Smooth muscle cell (in vitro differentiated cells): ENCODE results near the gene DKK2. TPM values are rescaled to one million over a fixed set of nuclear protein-coding genes. Genes with fewer than 3 reads are reported as not detected.

Source experiments
- DNase-seq: peaks from one replicate; lab custom pipeline; 2025; ENCODE audit not compliant: unreplicated experiment; lab: John Stamatoyannopoulos, UW
- H2AFZ ChIP-seq: fragments of 200-600 bp; sonication (generic); 2 replicates; pipeline ENCODE4 v1.6.0; 2016; ENCODE audit warnings: antibody characterized with exemption, low read depth, mild to moderate bottlenecking
- H3F3A ChIP-seq: fragments of 200-600 bp; sonication (generic); 2 replicates; pipeline ENCODE4 v1.6.0; 2017; ENCODE audit warnings: antibody characterized with exemption, low read depth
- H3K27ac ChIP-seq: fragments of 200-600 bp; sonication (generic); 2 replicates; pipeline ENCODE4 v1.5.1; 2016; ENCODE audit warnings: low read depth, mild to moderate bottlenecking
- H3K27me3 ChIP-seq: fragments of 200-600 bp; sonication (generic); 2 replicates; pipeline ENCODE4 v1.6.1; 2016; ENCODE audit warnings: low read depth, mild to moderate bottlenecking
- H3K36me3 ChIP-seq: fragments of 200-600 bp; sonication (generic); 2 replicates; pipeline ENCODE4 v1.5.1; 2016; ENCODE audit warnings: low read depth
- H3K4me1 ChIP-seq: fragments of 200-600 bp; sonication (generic); 2 replicates; pipeline ENCODE4 v1.5.1; 2016; ENCODE audit warnings: low read depth
- H3K4me2 ChIP-seq: fragments of 200-600 bp; sonication (generic); 2 replicates; pipeline ENCODE4 v1.6.0; 2016; ENCODE audit warnings: mild to moderate bottlenecking
- H3K4me3 ChIP-seq: fragments of 200-600 bp; sonication (generic); 2 replicates; pipeline ENCODE4 v1.5.1; 2016; ENCODE audit warnings: mild to moderate bottlenecking
- H3K79me2 ChIP-seq: fragments of 200-600 bp; sonication (generic); 2 replicates; pipeline ENCODE4 v1.6.0; 2016; ENCODE audit warnings: low read depth, mild to moderate bottlenecking
- H3K9ac ChIP-seq: fragments of 200-600 bp; sonication (generic); 2 replicates; pipeline ENCODE4 v1.6.0; 2016; ENCODE audit warnings: low read depth
- H3K9me3 ChIP-seq: fragments of 200-600 bp; sonication (generic); replicated peaks from 2 replicates; pipeline ENCODE4 v1.5.1; 2016; ENCODE audit warnings: low read depth
- H4K20me1 ChIP-seq: fragments of 200-600 bp; sonication (generic); 2 replicates; pipeline ENCODE4 v1.6.0; 2016; ENCODE audit warnings: low read depth
- WGBS: methylation state at CpG from one replicate; pipeline ENCODE4 v1.1.7; 2016; ENCODE audit warnings: low lambda C conversion rate; 5-methylcytosine and 5-hydroxymethylcytosine counted together
- polyA plus RNA-seq: library from polyadenylated mRNA; unstranded; fragments of >200 nt; fragmentation: Nextera tagmentation; extraction: Ambion mirVana; gene quantifications from 2 replicates; pipeline ENCODE4 v1.2.1, GENCODE V29; 2016
- total RNA-seq: library from RNA; depleted of rRNA; stranded (reverse); fragments of >200 nt; gene quantifications from 2 replicates; pipeline ENCODE4 v1.2.3, GENCODE V29; 2014
- TF ChIP-seq, protein P1 (sequence below): fragments of 200-600 bp; sonication (generic); IDR thresholded peaks from 2 replicates; pipeline ENCODE4 v1.5.1; 2017; ENCODE audit warnings: borderline replicate concordance, mild to moderate bottlenecking, antibody characterized with exemption; ENCODE audit not compliant: insufficient read depth, poor library complexity, severe bottlenecking

Gene DKK2
- total and polyA plus RNA-seq, 2 experiments from 2014 or later = 325 to 555 TPM

DNA sequence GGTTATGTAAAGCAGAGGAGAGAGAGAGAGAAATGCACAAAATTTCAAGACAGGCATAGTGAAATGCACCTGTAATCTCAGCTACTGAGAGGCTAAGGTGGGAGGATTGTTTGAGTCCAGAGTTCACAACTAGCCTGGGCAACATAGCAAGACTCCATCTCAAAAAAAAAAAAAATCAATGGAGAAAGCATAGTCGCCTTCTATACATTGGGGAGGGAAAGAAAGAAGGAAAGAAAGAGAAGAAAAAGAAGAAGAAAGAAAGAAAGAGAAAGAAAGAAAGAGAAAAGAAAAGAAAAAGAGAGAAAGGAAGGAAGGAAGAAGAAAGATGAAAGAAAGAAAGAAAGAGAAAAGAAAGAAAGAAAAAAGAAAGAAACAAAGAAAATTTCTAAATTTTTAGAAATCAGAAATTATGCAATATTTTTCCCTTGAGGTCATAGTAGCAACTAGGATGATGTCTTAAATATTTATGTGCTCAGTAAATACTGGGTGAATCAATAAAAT is 53.4 kb downstream of the DKK2 start:
- 96% methylated on average over 1 of the region's 1 CpG for WGBS
- TF ChIP-seq, protein P1, sequence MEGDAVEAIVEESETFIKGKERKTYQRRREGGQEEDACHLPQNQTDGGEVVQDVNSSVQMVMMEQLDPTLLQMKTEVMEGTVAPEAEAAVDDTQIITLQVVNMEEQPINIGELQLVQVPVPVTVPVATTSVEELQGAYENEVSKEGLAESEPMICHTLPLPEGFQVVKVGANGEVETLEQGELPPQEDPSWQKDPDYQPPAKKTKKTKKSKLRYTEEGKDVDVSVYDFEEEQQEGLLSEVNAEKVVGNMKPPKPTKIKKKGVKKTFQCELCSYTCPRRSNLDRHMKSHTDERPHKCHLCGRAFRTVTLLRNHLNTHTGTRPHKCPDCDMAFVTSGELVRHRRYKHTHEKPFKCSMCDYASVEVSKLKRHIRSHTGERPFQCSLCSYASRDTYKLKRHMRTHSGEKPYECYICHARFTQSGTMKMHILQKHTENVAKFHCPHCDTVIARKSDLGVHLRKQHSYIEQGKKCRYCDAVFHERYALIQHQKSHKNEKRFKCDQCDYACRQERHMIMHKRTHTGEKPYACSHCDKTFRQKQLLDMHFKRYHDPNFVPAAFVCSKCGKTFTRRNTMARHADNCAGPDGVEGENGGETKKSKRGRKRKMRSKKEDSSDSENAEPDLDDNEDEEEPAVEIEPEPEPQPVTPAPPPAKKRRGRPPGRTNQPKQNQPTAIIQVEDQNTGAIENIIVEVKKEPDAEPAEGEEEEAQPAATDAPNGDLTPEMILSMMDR = no peak
- no peak overlapping the region for H3K4me3 ChIP-seq

DNA sequence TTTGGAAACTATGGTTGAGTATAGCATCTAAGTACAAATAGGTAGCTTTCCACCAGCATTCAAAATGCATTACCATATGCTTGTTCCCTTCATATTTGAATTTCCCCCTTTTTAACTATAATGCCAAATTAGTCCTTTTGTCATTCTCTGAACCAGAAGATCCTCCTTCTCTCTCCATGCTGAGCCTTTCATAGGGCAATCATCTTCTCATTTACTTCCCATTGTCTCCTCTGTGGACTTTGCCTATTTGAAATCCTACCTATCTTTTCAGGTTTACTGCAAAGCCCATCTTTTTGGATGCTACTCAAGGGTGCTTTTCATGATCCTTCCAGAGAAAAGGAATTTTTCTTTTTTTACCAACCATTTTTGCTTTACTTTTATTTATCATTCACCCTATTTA is 54.7 kb downstream of the DKK2 start:
- Histone ChIP-seq H3K9me3 (no peaks in the 10 kb centered on the region), H3K79me2 (peaks cover 40% of the 10 kb centered on the region), H3K27me3 (no peaks in the 10 kb centered on the region), H2AFZ (no peak overlapping the region), H3K27ac (no peak overlapping the region), H3K4me3 (no peak overlapping the region), H3K9ac (no peak overlapping the region), H3F3A (peaks cover 10% of the 10 kb centered on the region), H3K36me3 (peaks cover 6% of the 10 kb centered on the region), H4K20me1 (peaks cover 96% of the 10 kb centered on the region), H3K4me2 (no peak overlapping the region), H3K4me1 (peaks cover 12% of the 10 kb centered on the region)
- TF ChIP-seq, protein P1 = no peak
- no peak for DNase-seq

More for the DNA sequence above, 53.4 kb downstream of the DKK2 start:
- Histone ChIP-seq H3K79me2 (peaks cover 41% of the 10 kb centered on the region), H3K27ac (peak overlapping the region; percentile 1), H3K9ac (no peak overlapping the region), H4K20me1 (peaks cover 100% of the 10 kb centered on the region), H3K27me3 (no peaks in the 10 kb centered on the region), H3K9me3 (no peaks in the 10 kb centered on the region), H3K4me1 (peaks cover 17% of the 10 kb centered on the region), H2AFZ (no peak overlapping the region), H3K36me3 (peaks cover 2% of the 10 kb centered on the region), H3K4me2 (peak overlapping the region; percentile 1), H3F3A (no peaks in the 10 kb centered on the region)
- no peak for DNase-seq

- Histone ChIP-seq H3K4me1 (peaks cover 12% of the 10 kb centered on the region), H3K9me3 (no peaks in the 10 kb centered on the region), H4K20me1 (peaks cover 95% of the 10 kb centered on the region), H3K79me2 (peaks cover 42% of the 10 kb centered on the region), H3K9ac (no peak overlapping the region), H3K4me3 (no peak overlapping the region), H3K36me3 (peaks cover 6% of the 10 kb centered on the region), H3K27me3 (no peaks in the 10 kb centered on the region), H2AFZ (no peak overlapping the region), H3K4me2 (no peak overlapping the region), H3K27ac (peak overlapping the region; percentile 26), H3F3A (peaks cover 13% of the 10 kb centered on the region)
- DNase-seq = no peak
- WGBS = 93% methylated on average over 4 of the region's 4 CpGs
- TF ChIP-seq, protein P1 = no peak
Observed at GRCh38 chr4:106979476-106979875, 56.6 kb downstream of the DKK2 start.
